Measurements from ENCODE around the gene LLGL2. TPM values are rescaled to one million over a fixed set of nuclear protein-coding genes. Genes with fewer than 3 reads are reported as not detected.
A peak's percentile ranks its signal among the peaks of the same experiment; 100 is the strongest.

Gene LLGL2
- total and polyA plus RNA-seq, 2 donors (not counting 1 experiment from before 2014, with no cell fraction given), result 0.03 to 0.33 TPM

GRCh38 chr17:75521290-75521689 lies 4.2 kb upstream of the LLGL2 start:
- no peak overlapping the region for H3K27ac ChIP-seq (ENCODE audit: insufficient read depth, low read length)
- no peaks in the 10 kb centered on the region for H4K20me1 ChIP-seq (ENCODE audit: control insufficient read depth, extremely low read depth, insufficient read depth, low read length)
- H3K9ac ChIP-seq (ENCODE audit: insufficient read depth, low read length), result no peak overlapping the region
- TF ChIP-seq EZH2 (IDR thresholded peaks at IDR 0.05; ENCODE audit: low read length, missing control alignments), result no peak
- TF ChIP-seq, protein P1, sequence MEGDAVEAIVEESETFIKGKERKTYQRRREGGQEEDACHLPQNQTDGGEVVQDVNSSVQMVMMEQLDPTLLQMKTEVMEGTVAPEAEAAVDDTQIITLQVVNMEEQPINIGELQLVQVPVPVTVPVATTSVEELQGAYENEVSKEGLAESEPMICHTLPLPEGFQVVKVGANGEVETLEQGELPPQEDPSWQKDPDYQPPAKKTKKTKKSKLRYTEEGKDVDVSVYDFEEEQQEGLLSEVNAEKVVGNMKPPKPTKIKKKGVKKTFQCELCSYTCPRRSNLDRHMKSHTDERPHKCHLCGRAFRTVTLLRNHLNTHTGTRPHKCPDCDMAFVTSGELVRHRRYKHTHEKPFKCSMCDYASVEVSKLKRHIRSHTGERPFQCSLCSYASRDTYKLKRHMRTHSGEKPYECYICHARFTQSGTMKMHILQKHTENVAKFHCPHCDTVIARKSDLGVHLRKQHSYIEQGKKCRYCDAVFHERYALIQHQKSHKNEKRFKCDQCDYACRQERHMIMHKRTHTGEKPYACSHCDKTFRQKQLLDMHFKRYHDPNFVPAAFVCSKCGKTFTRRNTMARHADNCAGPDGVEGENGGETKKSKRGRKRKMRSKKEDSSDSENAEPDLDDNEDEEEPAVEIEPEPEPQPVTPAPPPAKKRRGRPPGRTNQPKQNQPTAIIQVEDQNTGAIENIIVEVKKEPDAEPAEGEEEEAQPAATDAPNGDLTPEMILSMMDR (conservative IDR thresholded peaks at IDR 0.05 in 1 of 2, IDR thresholded peaks at IDR 0.05 in 1 of 2; ENCODE audit: low read depth in 1 of 2, low read length in 2 of 2), result no peak
- no peak overlapping the region for H3K4me3 ChIP-seq (replicated peaks in 1 of 4; ENCODE audit: control extremely low read depth in 1 of 4, insufficient read depth in 1 of 4, low read depth in 3 of 4, low read length in 4 of 4)
- no peak overlapping the region for H3K4me2 ChIP-seq (ENCODE audit: extremely low read depth, insufficient read depth, low read length)
- peaks cover 2% of the 10 kb centered on the region for H3K27me3 ChIP-seq (ENCODE audit: control insufficient read depth, insufficient read depth, low read length)
- no peaks in the 10 kb centered on the region for H3K9me3 ChIP-seq (ENCODE audit: control insufficient read depth, insufficient read depth, low read depth, low read length)
- peaks cover 3% of the 10 kb centered on the region for H3K4me1 ChIP-seq (ENCODE audit: control insufficient read depth, extremely low read depth, insufficient read depth, low read length)
- H2AFZ ChIP-seq (ENCODE audit: low read length), result no peak overlapping the region
- no peak for DNase-seq (ENCODE audit: low read depth in 2 of 2)
- no peaks in the 10 kb centered on the region for H3K79me2 ChIP-seq (ENCODE audit: control insufficient read depth, insufficient read depth, low read length)
- peaks cover 1% of the 10 kb centered on the region for H3K36me3 ChIP-seq (ENCODE audit: control insufficient read depth, insufficient read depth, low read length)

GRCh38 chr17:75521951-75522727 lies 3.4 kb upstream of the LLGL2 start:
- Histone ChIP-seq H3K9ac (ENCODE audit: insufficient read depth, low read length) (no peak overlapping the region), H4K20me1 (ENCODE audit: control insufficient read depth, extremely low read depth, insufficient read depth, low read length) (no peaks in the 10 kb centered on the region), H2AFZ (ENCODE audit: low read length) (no peak overlapping the region), H3K4me3 (replicated peaks in 1 of 4; ENCODE audit: control extremely low read depth in 1 of 4, insufficient read depth in 1 of 4, low read depth in 3 of 4, low read length in 4 of 4) (no peak overlapping the region), H3K4me1 (ENCODE audit: control insufficient read depth, extremely low read depth, insufficient read depth, low read length) (peaks cover 2% of the 10 kb centered on the region), H3K9me3 (ENCODE audit: control insufficient read depth, insufficient read depth, low read depth, low read length) (no peaks in the 10 kb centered on the region), H3K27ac (ENCODE audit: insufficient read depth, low read length) (no peak overlapping the region), H3K4me2 (ENCODE audit: extremely low read depth, insufficient read depth, low read length) (no peak overlapping the region), H3K36me3 (ENCODE audit: control insufficient read depth, insufficient read depth, low read length) (peaks cover 1% of the 10 kb centered on the region), H3K79me2 (ENCODE audit: control insufficient read depth, insufficient read depth, low read length) (no peaks in the 10 kb centered on the region), H3K27me3 (ENCODE audit: control insufficient read depth, insufficient read depth, low read length) (peaks cover 10% of the 10 kb centered on the region)
- peak in 1 of 2 donors; percentile 74 for DNase-seq (ENCODE audit: low read depth in 2 of 2)
- TF ChIP-seq, protein P1 (conservative IDR thresholded peaks at IDR 0.05 in 1 of 2, IDR thresholded peaks at IDR 0.05 in 1 of 2; ENCODE audit: low read depth in 1 of 2, low read length in 2 of 2), result no peak
- TF ChIP-seq EZH2 (IDR thresholded peaks at IDR 0.05; ENCODE audit: low read length, missing control alignments), result no peak

DNA sequence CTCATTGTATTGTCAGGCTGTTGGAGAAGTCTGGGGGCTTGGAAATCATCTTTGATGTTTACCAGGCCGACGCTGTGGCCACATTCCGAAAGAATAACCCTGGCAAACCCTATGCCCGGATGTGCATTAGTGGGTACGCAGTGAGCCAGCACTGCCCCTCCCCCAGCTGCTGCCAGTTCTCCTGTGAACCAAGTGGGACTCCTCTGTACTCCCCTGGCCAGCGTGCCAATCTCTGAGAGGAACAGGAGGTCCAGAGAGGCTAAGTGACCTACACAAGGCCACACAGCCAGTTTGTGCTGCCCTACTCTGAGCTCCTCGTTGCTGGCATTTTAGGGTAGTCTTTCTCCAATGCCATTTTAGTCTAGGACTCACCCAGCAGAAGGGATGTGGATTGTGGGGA lies 1.9 kb upstream of the LLGL2 start:
- H3K9me3 ChIP-seq (ENCODE audit: control insufficient read depth, insufficient read depth, low read depth, low read length), result no peaks in the 10 kb centered on the region
- TF ChIP-seq, protein P1 (conservative IDR thresholded peaks at IDR 0.05 in 1 of 2, IDR thresholded peaks at IDR 0.05 in 1 of 2; ENCODE audit: low read depth in 1 of 2, low read length in 2 of 2), result no peak
- TF ChIP-seq EZH2 (IDR thresholded peaks at IDR 0.05; ENCODE audit: low read length, missing control alignments), result no peak
- no peaks in the 10 kb centered on the region for H3K79me2 ChIP-seq (ENCODE audit: control insufficient read depth, insufficient read depth, low read length)
- no peaks in the 10 kb centered on the region for H3K4me1 ChIP-seq (ENCODE audit: control insufficient read depth, extremely low read depth, insufficient read depth, low read length)
- H2AFZ ChIP-seq (ENCODE audit: low read length), result no peak overlapping the region
- peaks cover 11% of the 10 kb centered on the region for H3K27me3 ChIP-seq (ENCODE audit: control insufficient read depth, insufficient read depth, low read length)
- no peak overlapping the region for H3K4me3 ChIP-seq (replicated peaks in 1 of 4; ENCODE audit: control extremely low read depth in 1 of 4, insufficient read depth in 1 of 4, low read depth in 3 of 4, low read length in 4 of 4)
- no peak overlapping the region for H3K9ac ChIP-seq (ENCODE audit: insufficient read depth, low read length)
- H3K4me2 ChIP-seq (ENCODE audit: extremely low read depth, insufficient read depth, low read length), result no peak overlapping the region
- no peak for DNase-seq (ENCODE audit: low read depth in 2 of 2)
- H3K36me3 ChIP-seq (ENCODE audit: control insufficient read depth, insufficient read depth, low read length), result peaks cover 1% of the 10 kb centered on the region
- no peaks in the 10 kb centered on the region for H4K20me1 ChIP-seq (ENCODE audit: control insufficient read depth, extremely low read depth, insufficient read depth, low read length)
- no peak overlapping the region for H3K27ac ChIP-seq (ENCODE audit: insufficient read depth, low read length)
